ENCODE data around the gene P2RX1.

P2RX1 gene

GRCh38 chr17:3848229-3848835 lies 67.9 kb downstream of the P2RX1 start:
- DNase-seq: no peak

GRCh38 chr17:3847165-3847670 lies 69.0 kb downstream of the P2RX1 start:
- DNase-seq: no peak
